HG02759 (cell line): ENCODE data around the gene NTS.

Experiments
- ATAC-seq: cut with Tn5 transposase; IDR thresholded peaks from one replicate; pipeline ENCODE4 v1.9.1; 2021; ENCODE audit warnings: mild to moderate bottlenecking, moderate library complexity; ENCODE audit not compliant: unreplicated experiment

Gene NTS, protein sequence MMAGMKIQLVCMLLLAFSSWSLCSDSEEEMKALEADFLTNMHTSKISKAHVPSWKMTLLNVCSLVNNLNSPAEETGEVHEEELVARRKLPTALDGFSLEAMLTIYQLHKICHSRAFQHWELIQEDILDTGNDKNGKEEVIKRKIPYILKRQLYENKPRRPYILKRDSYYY

DNA sequence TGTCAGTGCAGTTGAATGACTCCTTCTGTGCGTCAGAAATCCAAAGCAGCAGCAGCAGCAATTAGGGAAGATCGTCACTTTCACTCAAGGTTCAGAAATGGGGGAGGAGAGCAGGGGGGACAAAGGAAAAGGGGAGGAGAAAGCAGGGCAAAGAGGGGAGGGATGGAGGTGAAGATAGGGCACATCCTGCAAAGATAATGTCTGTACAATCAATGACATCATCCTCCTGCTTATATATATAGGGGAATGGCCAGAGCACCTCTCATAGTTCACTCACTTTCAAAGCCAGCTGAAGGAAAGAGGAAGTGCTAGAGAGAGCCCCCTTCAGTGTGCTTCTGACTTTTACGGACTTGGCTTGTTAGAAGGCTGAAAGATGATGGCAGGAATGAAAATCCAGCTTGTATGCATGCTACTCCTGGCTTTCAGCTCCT lies at the start of gene NTS:
NTS (plus strand) TSS at position 265 of the 431 bp plus-strand sequence; CDS start at position 374, 109 bp downstream.
- ATAC-seq, result peak; percentile 68

GRCh38 chr12:85825746-85826145 lies 48.3 kb upstream of the NTS start:
- ATAC-seq, result no peak

DNA sequence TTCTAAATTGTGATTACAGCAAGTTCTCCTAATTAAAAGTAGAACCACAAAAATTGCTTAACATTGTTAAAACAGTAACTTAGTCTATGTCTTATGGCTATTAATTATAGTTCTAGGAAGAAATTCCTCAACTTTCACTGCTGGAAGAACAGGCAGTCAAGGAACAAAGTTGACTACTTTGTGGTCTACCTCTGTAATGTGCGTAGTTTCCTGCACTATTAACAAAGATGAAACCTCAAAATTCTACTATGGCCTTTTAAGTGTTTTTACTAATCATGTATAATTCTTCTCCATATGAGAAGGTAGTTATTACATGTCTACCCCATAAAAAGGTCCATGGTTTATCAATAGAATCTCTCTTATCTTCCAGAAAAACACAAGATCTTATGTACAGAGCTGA lies 45.5 kb upstream of the NTS start:
- no peak for ATAC-seq

DNA sequence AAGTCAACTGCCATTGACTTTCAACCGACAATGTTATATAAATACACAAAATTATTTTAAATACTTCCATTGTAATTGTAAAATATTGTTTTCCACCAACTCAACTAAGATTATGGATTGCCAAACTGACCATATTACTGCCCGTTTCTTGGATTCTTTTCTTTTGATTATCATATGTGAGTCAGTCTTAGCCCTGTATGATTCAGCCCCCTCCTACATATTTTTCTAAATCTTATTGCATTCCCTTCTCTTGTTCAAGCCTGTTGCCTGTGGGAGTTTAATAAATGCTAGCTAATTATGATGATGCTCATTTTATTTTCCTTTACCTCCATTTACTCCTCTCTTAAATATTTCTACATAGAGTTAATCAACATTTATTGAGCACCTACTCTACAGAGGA lies 44.7 kb upstream of the NTS start:
- ATAC-seq, result no peak

GRCh38 chr12:85831327-85831990 lies 42.6 kb upstream of the NTS start:
- no peak for ATAC-seq

- ATAC-seq, result no peak
Observed at GRCh38 chr12:85833579-85833978, 40.5 kb upstream of the NTS start.

DNA sequence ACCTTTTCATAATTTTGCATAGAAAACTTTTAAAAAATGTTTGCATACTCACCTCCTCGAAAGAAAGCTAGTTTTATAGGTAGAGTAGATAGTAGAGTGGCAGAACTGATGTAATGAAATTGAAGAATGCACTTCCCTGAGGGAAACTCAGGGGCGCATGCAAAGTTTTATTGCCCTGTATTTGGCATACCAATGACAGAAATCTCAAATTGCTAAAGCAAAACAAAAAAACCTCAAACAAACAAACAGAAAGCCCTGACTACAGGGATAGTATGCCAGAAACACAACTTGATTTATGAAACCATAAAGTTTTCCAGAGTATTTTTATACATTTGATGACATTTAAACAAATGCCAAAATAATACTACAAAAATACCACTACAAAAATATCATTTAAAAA lies 39.7 kb upstream of the NTS start:
- ATAC-seq, result no peak

DNA sequence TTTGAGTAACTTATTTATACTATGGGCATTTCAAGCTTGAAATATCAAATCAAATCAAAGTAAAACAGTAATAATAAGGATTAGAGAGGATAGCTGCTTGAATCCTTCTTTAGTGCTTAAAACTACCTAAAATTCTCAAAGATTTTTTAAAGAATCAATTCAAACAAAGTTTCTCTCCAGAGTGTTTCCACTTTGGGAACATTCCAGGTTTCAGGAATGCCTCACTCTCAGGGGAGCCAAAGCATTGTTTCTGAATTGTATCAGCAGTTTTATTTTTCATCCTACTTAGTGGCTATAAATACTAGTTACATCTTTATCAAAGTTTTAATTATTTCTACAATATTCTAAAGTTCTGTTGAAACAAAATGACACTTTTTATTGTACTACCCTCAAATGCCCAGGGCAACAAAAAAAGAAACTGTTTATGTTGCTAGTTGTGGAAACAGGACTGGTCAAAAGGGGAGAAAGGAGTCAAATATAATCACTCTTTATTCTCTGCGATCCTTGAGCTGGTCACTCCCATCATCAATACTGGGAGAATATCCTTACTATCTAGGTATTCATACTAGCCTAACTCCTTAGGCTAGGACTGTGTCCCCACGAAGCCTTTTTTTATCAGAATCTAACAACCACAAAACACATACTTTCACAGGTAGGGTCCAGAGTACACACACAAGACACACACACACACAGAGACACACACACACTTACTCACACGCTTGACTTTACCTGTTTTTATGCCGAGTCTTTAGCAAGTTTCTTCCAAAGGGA lies 38.5 kb upstream of the NTS start:
- ATAC-seq, result peak; percentile 10

GRCh38 chr12:85836197-85837090 lies 37.7 kb upstream of the NTS start, which contains the start of gene RASSF9:
TSS of gene RASSF9 (minus strand) at chr12:85836409. CDS start at chr12:85836201, 208 bp downstream.
- ATAC-seq, result peak; percentile 63

GRCh38 chr12:85843606-85844310 lies 30.3 kb upstream of the NTS start:
- ATAC-seq, result no peak

- ATAC-seq, result no peak
Observed at GRCh38 chr12:85849344-85849743, 24.8 kb upstream of the NTS start.

DNA sequence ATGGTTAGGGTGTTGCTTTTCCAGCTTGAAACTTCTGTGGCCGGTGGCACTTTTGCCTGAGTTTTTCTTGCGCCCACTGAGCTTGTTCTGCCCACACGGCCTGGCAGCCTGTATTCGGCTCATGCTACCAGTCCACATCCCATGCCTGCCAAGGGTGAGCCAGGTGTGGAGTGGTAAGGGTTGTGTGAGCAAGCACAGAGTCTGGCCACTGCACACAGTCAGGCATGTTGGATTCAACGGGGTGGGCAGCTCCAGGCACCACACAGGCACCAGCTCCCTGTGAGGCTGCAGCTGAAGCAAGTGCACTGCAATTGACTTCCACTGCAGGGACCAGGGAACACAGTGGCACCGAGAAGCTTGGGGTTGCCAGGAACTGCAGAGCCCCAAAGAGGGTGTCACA lies 18.8 kb upstream of the NTS start:
- no peak for ATAC-seq

GRCh38 chr12:85856966-85857365 lies 17.1 kb upstream of the NTS start:
- ATAC-seq, result no peak

DNA sequence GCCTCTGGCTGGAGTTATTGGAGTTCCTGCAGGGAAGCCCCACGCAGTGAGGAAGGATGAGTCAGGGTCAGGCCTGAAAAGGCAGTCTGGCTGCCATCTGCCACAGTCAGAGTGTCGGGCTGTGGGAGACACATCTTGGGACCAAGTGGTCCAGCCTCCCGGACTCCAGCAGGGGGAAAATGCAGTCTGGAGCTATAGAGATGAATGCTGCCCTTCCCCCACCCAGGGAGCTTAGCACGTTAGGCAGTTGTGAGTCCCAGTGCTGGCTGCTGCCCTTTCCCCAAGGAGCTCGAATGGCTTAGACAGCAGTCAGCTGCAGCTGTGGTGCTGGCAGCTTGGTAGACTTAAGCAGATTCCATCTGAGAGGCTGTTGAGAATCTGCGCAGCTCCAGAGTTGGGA lies 8.2 kb upstream of the NTS start:
- no peak for ATAC-seq

GRCh38 chr12:85866986-85867776 lies 6.9 kb upstream of the NTS start:
- ATAC-seq, result peak; percentile 95

DNA sequence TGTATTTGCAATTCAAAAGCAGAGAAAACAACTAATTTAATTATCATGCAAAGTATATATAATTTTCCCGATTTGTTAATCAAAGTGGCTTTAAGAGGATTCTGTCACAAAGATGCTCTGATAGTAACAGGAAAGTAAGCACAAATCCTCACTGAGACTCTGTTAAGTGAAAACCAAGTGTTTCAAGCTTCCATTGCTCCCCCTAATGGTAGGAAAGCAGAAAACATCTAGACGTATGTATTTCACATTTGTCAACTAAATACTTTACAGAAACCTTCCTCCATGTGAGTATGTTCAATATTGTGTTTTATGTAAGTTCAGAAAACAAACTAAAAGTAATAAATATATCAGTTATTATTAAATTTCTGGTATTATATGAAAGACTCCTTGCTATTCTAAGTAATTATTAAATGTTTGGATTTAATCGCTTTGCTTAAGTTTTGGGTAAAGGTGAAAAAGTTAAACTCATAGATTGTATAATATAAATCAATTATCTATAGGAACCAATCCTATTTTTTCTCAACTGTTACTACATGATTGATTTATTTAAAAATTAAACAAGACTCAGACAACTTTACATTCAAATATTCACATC lies 1.5 kb upstream of the NTS start:
- ATAC-seq, result peak; percentile 85

- ATAC-seq, result no peak
Observed at GRCh38 chr12:85877459-85877858, 3.4 kb downstream of the NTS start.

DNA sequence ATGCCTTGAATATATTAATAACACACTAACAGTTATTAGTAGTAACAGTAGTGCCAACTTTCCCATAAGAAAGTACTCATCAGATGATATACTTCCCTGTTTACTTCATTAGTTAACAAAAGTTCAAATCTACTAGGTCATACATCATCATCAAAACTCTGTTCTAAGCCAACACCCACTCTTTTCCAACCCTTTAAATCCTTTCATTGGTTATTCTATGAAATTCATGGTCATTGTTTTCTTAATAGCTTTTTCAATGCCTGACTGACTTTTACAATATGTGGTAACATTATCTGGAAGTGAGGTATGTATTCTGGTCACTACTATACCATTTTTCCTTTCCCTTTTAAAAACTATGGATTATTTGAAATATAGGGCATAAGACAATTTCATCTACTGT lies 9.7 kb downstream of the NTS start:
- no peak for ATAC-seq

DNA sequence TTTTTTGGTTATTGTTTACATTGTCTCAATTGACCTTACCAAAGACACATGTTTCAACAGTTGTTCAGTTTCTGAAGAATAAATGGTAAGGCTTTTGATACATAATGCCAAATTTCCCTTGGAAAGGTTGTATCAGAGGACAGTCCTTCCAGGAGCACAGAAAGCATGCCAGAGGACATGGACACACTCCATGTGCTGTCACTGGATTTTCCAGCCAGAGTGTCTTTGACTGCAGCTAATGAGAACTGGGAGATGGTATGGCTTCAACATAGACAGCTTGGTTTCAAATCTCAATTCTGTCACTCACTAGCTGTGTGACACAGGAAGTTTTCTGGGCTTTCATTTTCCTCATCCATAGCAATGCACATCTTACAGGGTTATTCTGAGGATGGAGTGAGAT lies 20.6 kb downstream of the NTS start:
- no peak for ATAC-seq
